Measurements from ENCODE around the gene SYMPK. TPM values are rescaled to one million over a fixed set of nuclear protein-coding genes. Genes with fewer than 3 reads are reported as not detected.

SYMPK gene
- total and polyA plus RNA-seq, 2 experiments from 2014 or later: 66.6 to 78.7 TPM

DNA sequence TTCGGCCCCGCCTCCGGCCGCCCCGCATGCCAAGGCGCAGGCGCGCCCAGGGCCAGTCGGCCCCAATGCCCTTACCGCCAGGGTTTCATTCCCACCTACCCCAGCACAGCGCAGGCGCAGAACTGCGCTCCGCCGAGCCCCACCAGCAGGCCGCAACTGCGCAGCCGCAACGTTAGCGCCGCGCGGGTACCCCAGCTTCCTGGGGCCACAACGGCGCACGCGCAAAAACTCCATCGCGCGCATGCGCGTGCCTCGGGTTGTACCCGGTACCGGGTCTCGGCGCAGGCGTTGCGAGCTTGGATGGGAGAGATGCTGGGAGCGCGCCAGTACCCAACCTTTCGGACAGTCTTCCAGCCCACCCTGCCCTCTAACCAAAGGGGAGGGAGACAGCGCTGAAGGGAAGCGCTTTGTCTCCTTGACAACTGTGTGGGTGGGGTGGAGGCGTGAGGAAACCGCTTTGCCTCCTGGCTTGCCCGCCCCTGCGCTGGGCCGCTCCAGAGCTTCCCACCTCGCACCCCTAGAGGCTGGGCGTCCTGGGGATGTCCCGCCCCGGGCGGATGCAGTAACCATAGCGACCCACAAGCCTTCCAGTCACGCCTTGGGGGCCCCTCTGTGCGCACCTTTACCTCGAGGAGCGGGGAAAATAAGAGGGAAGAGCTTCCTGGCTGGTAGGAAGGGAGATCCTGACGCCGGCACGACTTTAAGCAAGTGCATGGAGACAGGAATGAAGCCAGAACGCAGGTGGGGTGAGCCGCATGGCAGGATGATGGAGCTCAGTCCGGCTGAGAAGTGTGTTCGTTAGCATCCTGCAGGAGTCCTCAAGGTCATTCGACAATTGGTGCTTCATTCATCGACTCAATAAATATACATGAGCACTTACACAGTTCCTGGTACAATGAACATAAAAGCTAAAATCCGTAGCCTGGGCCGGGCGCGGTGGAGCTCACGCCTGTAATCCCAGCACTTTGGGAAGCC is 40.0 kb upstream of the SYMPK start:
- peak; percentile 98 for DNase-seq (ENCODE audit: low read depth in 1 of 2, low spot score in 1 of 2)
- Histone ChIP-seq H3K27ac (peak overlapping the region; percentile 49), H3K4me3 (peak overlapping the region; percentile 61)

DNA sequence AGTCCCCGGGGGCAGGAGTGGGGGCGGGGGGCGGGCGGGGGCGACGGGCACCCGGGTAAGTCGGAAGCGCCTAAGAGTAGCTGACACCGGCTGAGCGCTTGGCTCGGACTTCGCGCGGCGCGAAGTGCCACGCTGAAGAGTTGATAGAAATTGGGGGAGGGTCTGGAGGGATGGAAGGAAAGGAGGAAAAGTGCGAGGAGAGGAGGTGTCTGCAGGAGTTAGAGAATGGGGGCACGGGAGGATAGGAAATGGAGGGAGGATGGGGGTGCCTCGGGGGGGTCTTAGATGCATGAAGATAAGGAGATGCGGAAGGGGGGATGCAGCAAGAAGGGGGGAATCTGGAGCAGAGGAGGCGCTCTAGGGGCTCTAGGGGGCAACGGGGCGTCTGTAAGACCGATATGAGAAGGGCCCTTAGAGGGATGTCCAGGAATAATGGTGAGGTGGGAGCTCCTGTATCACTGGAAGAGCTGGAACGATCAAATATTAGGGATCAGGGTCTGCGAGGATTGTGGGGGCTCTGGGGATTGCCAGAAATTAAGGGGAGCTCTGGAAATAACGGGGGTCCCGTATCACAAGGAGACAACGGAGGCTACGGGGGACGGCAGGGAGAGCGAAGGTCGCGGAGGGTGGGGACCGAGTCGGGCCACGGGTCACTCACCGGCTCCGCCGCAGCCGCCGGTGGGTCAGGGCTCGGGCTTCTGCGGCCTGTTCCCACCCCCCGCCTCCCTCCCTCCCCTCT is 39.1 kb upstream of the SYMPK start, which contains the start of gene MYPOP:
Gene MYPOP, minus strand, starts transcription at position 702 of the 739 bp plus-strand sequence. CDS start 840 bp downstream, outside the sequence.
- peak in 1 of 2 donors; percentile 44 for DNase-seq (ENCODE audit: low read depth in 1 of 2, low spot score in 1 of 2)
- H3K4me3 ChIP-seq: peak within 1 kb of the TSS; percentile 61
- peaks cover 3% of the 10 kb centered on the region for H3K4me1 ChIP-seq (ENCODE audit: low read depth)
- peaks cover 9% of the 10 kb centered on the region for H3K27me3 ChIP-seq
- no peaks in the 10 kb centered on the region for H3K9me3 ChIP-seq (ENCODE audit: low read depth)
- peaks cover 8% of the 10 kb centered on the region for H3K36me3 ChIP-seq
- no peak for TF ChIP-seq CTCF (IDR thresholded peaks at IDR 0.05; ENCODE audit: low read depth, low read length)
- H3K27ac ChIP-seq: peak within 1 kb of the TSS; percentile 49

More for the DNA sequence above, 40.0 kb upstream of the SYMPK start:
- Histone ChIP-seq H3K27me3 (peaks cover 9% of the 10 kb centered on the region), H3K9me3 (ENCODE audit: low read depth) (no peaks in the 10 kb centered on the region), H3K36me3 (peaks cover 8% of the 10 kb centered on the region), H3K4me1 (ENCODE audit: low read depth) (peaks cover 3% of the 10 kb centered on the region)
- no peak for TF ChIP-seq CTCF (IDR thresholded peaks at IDR 0.05; ENCODE audit: low read depth, low read length)

GRCh38 chr19:45901432-45901911 is 38.5 kb upstream of the SYMPK start:
- DNase-seq (ENCODE audit: low read depth in 1 of 2, low spot score in 1 of 2): peak; percentile 29 to 67
- H3K27ac ChIP-seq: no peak overlapping the region
- H3K27me3 ChIP-seq: peaks cover 9% of the 10 kb centered on the region
- peak overlapping the region; percentile 61 for H3K4me3 ChIP-seq
- peaks cover 8% of the 10 kb centered on the region for H3K36me3 ChIP-seq
- H3K9me3 ChIP-seq (ENCODE audit: low read depth): no peaks in the 10 kb centered on the region
- no peak for TF ChIP-seq CTCF (IDR thresholded peaks at IDR 0.05; ENCODE audit: low read depth, low read length)
- H3K4me1 ChIP-seq (ENCODE audit: low read depth): peaks cover 3% of the 10 kb centered on the region

DNA sequence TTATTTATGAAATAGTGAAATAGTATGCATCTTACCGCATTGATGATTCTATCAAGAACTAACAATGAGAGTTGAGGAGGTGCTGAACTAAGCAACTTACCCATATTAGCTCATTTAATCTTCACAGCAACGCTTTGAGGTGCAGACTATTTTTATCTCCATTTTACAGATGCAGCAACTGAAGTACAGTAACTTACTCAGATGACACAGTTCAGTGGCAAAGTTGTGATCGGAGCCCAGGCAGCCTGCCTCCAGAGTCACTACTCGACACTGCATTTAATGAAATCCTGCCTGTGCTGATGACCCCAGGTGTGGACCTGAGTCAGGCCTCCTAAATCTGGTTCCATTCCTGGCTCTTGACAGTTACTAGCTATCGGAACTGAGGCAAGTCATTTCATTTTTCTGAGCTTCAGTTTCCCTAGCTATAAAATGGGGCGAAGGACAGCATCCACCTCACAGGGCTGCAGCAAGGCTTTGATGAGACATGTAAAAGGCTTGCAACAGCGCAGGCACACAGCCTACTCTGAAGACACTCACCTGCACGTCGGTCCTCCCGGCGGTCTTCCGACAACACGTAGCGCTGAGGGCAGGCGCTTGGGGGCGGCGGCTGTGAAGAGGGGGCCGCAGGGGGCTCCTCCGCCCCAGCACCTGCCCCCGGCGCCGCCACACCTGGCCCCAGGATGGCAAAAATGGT is 37.9 kb upstream of the SYMPK start:
- no peak for DNase-seq (ENCODE audit: low read depth in 1 of 2, low spot score in 1 of 2)
- no peak for TF ChIP-seq CTCF (IDR thresholded peaks at IDR 0.05; ENCODE audit: low read depth, low read length)
- H3K36me3 ChIP-seq: peaks cover 8% of the 10 kb centered on the region

More for the DNA sequence above, 37.9 kb upstream of the SYMPK start:
- peak overlapping the region; percentile 61 for H3K4me3 ChIP-seq
- no peak overlapping the region for H3K27ac ChIP-seq
- peaks cover 9% of the 10 kb centered on the region for H3K27me3 ChIP-seq
- H3K4me1 ChIP-seq (ENCODE audit: low read depth): peaks cover 3% of the 10 kb centered on the region
- no peaks in the 10 kb centered on the region for H3K9me3 ChIP-seq (ENCODE audit: low read depth)

Data from cardiac muscle cell (in vitro differentiated cells and primary cell).